Central memory CD8-positive, alpha-beta T cell (primary cell): ENCODE results near the gene EIF4EBP3.

ENCODE experiments used
- ATAC-seq: fragments of 150-1000 bp; cut with Tn5 transposase; replicated peaks from 2 replicates; pipeline ENCODE4 v1.10.0; 2022; ENCODE audit warnings: mild to moderate bottlenecking, moderate FRiP score, moderate number of reproducible peaks; ENCODE audit not compliant: poor library complexity, severe bottlenecking; ENCODE audit errors: extremely low read depth
- DNase-seq, 2 donors: peaks; one replicate each; pipeline ENCODE4 v3.0.0; 2021; ENCODE audit warnings: low spot score in 2 of 2
- H3K27ac Mint-ChIP-seq: one replicate; pipeline ENCODE4 v1.8.0; 2022; ENCODE audit warnings: low read depth, mild to moderate bottlenecking, moderate library complexity, mixed read lengths
- H3K27me3 Mint-ChIP-seq: one replicate; pipeline ENCODE4 v1.8.0; 2022; ENCODE audit warnings: mixed read lengths
- H3K36me3 Mint-ChIP-seq: one replicate; pipeline ENCODE4 v1.8.0; 2022; ENCODE audit warnings: mild to moderate bottlenecking, moderate library complexity, mixed read lengths; ENCODE audit not compliant: insufficient read depth
- H3K4me1 Mint-ChIP-seq: one replicate; pipeline ENCODE4 v1.8.0; 2022; ENCODE audit warnings: mixed read lengths
- H3K4me3 Mint-ChIP-seq: one replicate; pipeline ENCODE4 v1.8.0; 2022; ENCODE audit warnings: mild to moderate bottlenecking, moderate library complexity, mixed read lengths
- H3K9me3 Mint-ChIP-seq: one replicate; pipeline ENCODE4 v1.8.0; 2022; ENCODE audit warnings: mixed read lengths

EIF4EBP3 gene

DNA sequence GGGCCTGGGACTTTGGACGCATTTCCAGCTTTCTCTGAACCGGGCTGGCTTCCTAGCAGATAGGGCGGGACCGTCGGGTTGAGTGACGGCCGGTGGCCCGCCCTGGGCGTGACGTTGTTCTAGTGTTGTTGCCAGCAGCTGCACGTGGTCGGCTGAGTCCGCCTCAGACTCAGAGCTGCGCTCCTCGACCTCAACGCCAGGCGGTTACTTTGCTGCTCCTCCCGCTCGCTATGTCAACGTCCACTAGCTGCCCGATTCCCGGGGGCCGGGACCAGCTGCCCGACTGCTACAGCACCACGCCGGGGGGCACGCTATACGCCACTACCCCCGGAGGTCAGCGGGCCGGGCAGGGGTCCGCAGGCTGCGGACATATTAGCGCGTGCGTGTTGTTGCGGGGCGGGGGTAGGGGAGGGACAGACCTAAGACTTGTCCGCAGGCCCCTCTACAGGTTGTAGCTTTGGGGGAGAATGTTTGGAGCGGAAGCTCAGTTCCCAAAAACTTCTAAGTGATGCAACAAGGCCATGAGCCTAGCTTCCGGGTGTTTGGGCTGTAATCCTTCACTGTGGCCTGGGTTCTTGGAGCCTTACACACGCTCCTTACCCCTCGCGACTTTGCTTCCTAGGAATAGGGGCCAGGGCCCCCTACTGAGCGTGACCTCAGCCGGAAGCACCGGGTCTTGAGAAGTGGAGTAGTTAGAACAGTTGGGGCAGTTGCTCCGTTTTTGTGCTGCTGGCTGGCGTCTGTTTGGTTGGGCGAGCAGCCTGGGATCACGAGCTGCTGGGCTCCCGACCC is at the start of gene EIF4EBP3:
EIF4EBP3 (plus strand) TSS at position 155 of the 792 bp plus-strand sequence; CDS start at position 231, 76 bp downstream.
- H3K4me1 Mint-ChIP-seq = peaks cover 23% of the 10 kb centered on the region
- no peaks in the 10 kb centered on the region for H3K9me3 Mint-ChIP-seq
- H3K36me3 Mint-ChIP-seq = peaks cover 25% of the 10 kb centered on the region
- H3K27me3 Mint-ChIP-seq = no peaks in the 10 kb centered on the region
- H3K27ac Mint-ChIP-seq = peak within 1 kb of the TSS; percentile 93
- peak; percentile 75 to 77 for DNase-seq
- peak; percentile 98 for ATAC-seq
- H3K4me3 Mint-ChIP-seq = peak within 1 kb of the TSS; percentile 66

DNA sequence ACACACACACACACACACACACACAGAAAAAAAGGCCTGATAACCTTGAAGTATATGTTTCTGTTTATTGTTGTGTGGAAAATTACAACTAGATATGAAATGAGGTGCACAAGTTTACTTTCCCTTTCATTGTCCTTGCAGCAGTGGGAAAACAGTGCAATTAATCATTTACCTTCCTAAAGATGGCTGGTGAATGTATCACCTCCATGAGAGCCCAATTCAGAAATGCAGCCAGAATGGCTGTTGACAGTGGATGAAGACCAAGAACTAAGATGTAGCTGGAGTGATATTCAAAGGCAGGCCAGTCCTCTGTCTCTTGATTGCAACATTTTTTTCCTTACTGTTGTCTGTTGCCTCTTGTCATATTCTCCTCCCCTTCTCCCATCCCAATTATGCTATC is 49.6 kb upstream of the EIF4EBP3 start:
- ATAC-seq (no peak), DNase-seq (no peak)
- H3K27me3 Mint-ChIP-seq = no peaks in the 10 kb centered on the region
- peaks cover 22% of the 10 kb centered on the region for H3K36me3 Mint-ChIP-seq
- H3K27ac Mint-ChIP-seq = peak overlapping the region; percentile 32
- no peaks in the 10 kb centered on the region for H3K9me3 Mint-ChIP-seq
- peaks cover 13% of the 10 kb centered on the region for H3K4me1 Mint-ChIP-seq
- no peak overlapping the region for H3K4me3 Mint-ChIP-seq

DNA sequence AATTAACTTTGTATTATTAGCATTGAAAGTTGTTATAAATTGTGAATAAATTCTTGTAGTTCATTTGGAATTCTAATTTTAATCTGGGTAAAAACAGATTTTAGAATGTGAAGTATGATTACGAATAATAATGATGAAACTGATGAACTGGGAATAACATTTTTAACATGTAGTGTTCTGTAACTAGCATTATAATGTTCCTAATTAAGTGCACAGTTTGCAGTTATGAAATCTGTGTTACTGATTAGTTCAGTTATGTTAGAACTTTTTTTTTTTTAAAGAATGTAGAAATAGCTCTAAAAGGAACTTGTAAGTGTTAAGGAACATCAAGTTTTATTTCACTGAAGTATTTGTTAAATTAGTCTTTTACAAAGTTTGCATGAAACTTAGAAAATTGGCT is 48.9 kb upstream of the EIF4EBP3 start:
- peaks cover 13% of the 10 kb centered on the region for H3K4me1 Mint-ChIP-seq
- DNase-seq (no peak), ATAC-seq (no peak)
- H3K36me3 Mint-ChIP-seq = peaks cover 21% of the 10 kb centered on the region
- H3K27me3 Mint-ChIP-seq = no peaks in the 10 kb centered on the region
- peak overlapping the region; percentile 32 for H3K27ac Mint-ChIP-seq
- no peaks in the 10 kb centered on the region for H3K9me3 Mint-ChIP-seq
- no peak overlapping the region for H3K4me3 Mint-ChIP-seq

DNA sequence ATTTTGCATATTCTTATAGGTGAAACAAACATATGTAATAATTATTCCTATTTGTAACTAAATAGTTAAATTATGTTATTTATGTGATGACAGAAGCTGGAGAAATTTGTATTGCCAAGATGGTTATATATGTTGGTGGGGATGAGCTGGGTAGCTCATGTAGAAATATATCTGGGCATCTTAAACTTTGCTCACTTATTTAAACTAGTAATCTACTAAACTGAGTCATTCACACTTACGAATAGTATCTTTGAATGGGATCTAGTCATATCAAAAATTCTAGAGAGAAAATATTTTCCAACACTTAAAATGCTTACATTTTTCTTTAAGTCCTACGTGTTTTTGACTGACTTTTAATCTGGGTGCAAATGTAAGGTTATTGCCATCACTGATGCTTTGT is 44.6 kb upstream of the EIF4EBP3 start:
- Mint-ChIP-seq H3K4me3 (no peak overlapping the region), H3K27ac (no peak overlapping the region), H3K27me3 (no peaks in the 10 kb centered on the region), H3K9me3 (no peaks in the 10 kb centered on the region), H3K4me1 (peaks cover 6% of the 10 kb centered on the region), H3K36me3 (peaks cover 35% of the 10 kb centered on the region)
- no peak for ATAC-seq
- DNase-seq = no peak

DNA sequence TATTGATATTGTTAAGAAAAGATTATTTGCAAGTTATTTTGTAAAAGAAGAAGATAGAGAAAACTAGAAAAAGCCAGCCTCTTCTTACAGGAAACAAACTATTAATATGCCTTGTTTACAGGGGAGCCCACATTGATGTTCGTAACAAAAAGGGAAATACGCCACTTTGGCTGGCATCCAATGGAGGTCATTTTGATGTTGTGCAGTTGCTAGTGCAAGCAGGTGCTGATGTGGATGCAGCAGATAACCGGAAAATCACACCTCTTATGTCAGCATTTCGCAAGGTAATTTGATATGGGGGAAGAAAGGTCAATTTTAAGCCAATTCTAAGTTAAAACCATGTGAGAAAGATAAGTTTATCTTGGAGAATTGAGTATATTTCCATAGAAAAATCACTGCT is 37.6 kb upstream of the EIF4EBP3 start:
- Mint-ChIP-seq H3K9me3 (no peaks in the 10 kb centered on the region), H3K27me3 (no peaks in the 10 kb centered on the region), H3K4me1 (no peaks in the 10 kb centered on the region), H3K4me3 (no peak overlapping the region), H3K27ac (no peak overlapping the region), H3K36me3 (peaks cover 71% of the 10 kb centered on the region)
- DNase-seq (no peak), ATAC-seq (no peak)

DNA sequence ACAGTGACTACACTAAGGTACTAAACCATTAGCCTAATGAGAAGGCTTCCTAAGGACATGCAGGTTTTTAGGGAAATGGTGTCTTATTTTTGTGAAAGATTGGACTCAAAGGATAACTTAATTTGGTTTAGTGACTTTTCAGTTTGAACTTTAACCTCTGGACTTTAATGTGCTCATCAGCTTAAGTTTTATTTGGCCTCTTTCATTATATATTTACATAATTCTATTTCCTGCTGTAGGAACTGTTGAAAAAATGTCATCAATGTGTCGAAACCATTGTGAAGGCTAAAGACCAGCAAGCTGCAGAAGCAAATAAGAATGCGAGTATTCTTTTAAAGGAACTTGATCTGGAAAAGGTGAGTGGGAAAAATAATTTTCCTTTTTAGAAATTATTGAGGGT is 34.3 kb upstream of the EIF4EBP3 start:
- no peak overlapping the region for H3K27ac Mint-ChIP-seq
- ATAC-seq = no peak
- H3K4me1 Mint-ChIP-seq = no peaks in the 10 kb centered on the region
- DNase-seq = no peak
- H3K27me3 Mint-ChIP-seq = no peaks in the 10 kb centered on the region
- H3K4me3 Mint-ChIP-seq = no peak overlapping the region
- H3K9me3 Mint-ChIP-seq = no peaks in the 10 kb centered on the region
- H3K36me3 Mint-ChIP-seq = peaks cover 55% of the 10 kb centered on the region

DNA sequence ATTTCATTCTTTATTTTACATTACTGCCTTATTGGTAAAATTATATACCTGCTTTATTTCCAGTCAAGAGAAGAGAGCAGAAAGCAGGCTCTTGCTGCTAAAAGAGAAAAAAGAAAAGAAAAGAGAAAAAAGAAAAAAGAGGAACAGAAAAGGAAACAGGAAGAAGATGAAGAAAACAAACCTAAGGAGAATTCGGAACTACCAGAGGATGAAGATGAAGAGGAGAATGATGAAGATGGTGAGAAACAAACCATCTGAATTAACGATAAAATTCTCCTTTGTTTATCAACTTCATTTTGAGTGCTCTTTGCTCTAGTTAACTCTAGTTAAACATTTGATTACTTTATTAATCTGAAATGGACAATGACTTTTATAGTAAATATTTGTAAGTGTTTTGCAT is 23.5 kb upstream of the EIF4EBP3 start:
- no peak for ATAC-seq
- no peaks in the 10 kb centered on the region for H3K27me3 Mint-ChIP-seq
- no peak for DNase-seq
- H3K9me3 Mint-ChIP-seq = no peaks in the 10 kb centered on the region
- no peak overlapping the region for H3K4me3 Mint-ChIP-seq
- peaks cover 6% of the 10 kb centered on the region for H3K4me1 Mint-ChIP-seq
- H3K36me3 Mint-ChIP-seq = peaks cover 51% of the 10 kb centered on the region
- no peak overlapping the region for H3K27ac Mint-ChIP-seq

DNA sequence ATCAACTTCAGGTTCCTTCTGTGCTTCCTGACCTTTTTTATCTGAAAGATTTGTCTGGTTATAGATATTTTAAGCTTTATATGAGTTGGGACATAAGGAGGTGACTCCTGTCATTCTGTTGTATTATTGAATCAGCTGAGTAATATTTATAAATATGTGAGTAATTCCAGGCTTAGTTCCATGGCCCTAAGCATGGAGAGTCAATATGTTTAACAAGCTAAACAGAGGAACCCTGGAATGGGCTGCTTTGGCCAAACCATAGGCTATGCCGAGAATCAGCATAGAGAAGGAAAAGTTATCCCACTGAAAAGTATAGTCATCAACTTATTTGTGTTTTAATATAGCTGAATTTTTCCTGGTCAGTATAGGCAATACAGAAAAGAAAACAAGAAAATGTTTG is 7.2 kb upstream of the EIF4EBP3 start:
- Mint-ChIP-seq H3K36me3 (peaks cover 26% of the 10 kb centered on the region), H3K27ac (no peak overlapping the region), H3K4me1 (no peaks in the 10 kb centered on the region), H3K4me3 (no peak overlapping the region), H3K27me3 (no peaks in the 10 kb centered on the region), H3K9me3 (no peaks in the 10 kb centered on the region)
- ATAC-seq (no peak), DNase-seq (no peak)

DNA sequence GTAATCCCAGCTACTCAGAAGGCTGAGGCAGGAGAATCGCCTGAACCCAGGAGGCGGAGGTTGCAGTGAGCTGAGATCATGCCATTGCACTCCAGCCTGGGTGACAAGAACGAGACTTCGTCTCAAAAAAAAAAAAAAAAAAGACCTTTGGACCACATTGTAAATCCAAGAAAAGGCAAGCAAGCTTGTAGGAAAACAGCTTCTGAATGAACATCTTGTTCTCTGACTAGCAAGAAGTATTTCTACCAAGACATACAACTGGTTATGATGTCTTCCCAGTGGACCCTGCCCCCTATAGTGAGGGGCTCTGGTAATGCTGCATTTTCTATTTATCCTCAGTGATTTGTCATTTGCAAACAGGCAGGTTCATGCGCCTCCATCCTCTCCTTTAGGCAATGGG is 4.5 kb upstream of the EIF4EBP3 start:
- H3K4me1 Mint-ChIP-seq = peaks cover 3% of the 10 kb centered on the region
- no peak for ATAC-seq
- no peaks in the 10 kb centered on the region for H3K9me3 Mint-ChIP-seq
- peaks cover 32% of the 10 kb centered on the region for H3K36me3 Mint-ChIP-seq
- no peak overlapping the region for H3K4me3 Mint-ChIP-seq
- no peak for DNase-seq
- no peaks in the 10 kb centered on the region for H3K27me3 Mint-ChIP-seq
- no peak overlapping the region for H3K27ac Mint-ChIP-seq

DNA sequence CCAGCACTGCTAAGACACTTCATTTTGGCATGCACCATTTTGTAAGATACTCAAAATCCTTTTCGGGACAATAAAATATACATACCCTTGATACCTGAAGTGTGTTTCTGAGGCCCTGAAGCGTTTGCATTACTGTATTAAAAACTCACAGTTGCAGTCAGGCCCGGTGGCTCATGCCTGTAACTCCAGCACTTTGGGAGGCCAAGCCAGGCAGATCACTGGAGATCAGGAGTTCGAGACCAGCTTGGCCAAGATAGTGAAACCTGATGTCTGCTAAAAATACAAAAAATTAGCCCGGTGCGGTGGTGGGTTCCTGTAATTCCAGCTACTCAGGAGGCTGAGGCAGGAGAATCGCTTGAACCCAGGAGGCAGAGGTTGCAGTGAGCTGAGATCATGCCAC is 2.5 kb upstream of the EIF4EBP3 start:
- Mint-ChIP-seq H3K4me3 (no peak overlapping the region), H3K27ac (no peak overlapping the region), H3K36me3 (peaks cover 28% of the 10 kb centered on the region), H3K4me1 (peaks cover 22% of the 10 kb centered on the region), H3K27me3 (no peaks in the 10 kb centered on the region), H3K9me3 (no peaks in the 10 kb centered on the region)
- DNase-seq = no peak
- ATAC-seq = no peak

DNA sequence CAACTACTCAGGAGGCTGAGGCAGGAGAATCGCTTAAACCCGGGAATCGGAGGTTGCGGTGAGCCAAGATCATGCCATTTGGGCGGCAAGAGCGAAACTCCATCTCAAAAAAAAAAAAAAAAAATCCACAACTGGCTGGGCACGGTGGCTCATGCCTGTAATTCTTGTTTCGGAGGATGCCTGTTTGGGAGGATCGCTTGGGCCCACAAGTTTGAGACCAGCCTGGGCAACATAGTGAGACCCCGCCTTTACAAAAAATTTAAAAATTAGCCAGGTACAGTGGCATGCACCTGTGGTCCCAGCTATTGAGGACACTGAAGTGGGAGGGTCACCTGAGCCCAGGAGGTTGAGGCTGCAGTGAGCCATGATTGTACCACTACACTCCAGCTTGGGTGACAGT is 1.9 kb upstream of the EIF4EBP3 start:
- H3K27ac Mint-ChIP-seq = no peak overlapping the region

DNA sequence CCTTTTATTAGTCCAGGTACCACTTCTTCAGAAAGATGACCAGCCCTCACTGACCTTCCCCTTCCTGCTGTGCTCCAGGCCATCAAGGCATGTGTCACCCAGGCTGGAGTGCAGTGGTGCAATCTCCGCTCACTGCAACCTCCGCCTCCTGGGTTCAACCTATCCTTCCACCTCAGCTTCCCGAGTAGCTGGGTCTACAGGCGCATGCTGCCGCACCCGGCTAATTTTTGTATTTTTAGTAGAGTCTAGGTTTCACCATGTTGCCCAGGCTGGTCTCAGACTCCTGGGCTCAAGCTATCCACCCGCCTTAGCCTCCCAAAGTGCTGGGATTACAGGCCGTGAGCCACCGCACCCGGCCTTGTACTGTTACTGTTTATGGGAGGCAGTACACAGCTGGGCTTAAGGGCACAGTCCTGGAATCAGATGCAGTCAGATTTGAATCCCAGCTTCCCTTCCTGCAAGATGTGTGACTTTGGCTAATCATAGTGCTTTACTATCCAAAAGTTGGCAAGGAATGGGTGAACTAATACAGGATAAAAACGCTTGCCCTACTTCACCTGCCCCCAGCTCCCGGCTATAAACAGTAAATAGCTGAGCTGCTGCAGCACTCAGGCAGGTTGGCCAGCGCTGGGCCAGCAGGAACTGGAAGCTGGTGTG is 483 bp upstream of the EIF4EBP3 start:
- DNase-seq = no peak
- Mint-ChIP-seq H3K36me3 (peaks cover 26% of the 10 kb centered on the region), H3K9me3 (no peaks in the 10 kb centered on the region), H3K4me1 (peaks cover 23% of the 10 kb centered on the region), H3K27me3 (no peaks in the 10 kb centered on the region), H3K27ac (peak overlapping the region; percentile 93), H3K4me3 (peak overlapping the region; percentile 66)
- ATAC-seq = no peak

More for the DNA sequence above, 1.9 kb upstream of the EIF4EBP3 start:
- H3K36me3 Mint-ChIP-seq = peaks cover 28% of the 10 kb centered on the region
- peaks cover 23% of the 10 kb centered on the region for H3K4me1 Mint-ChIP-seq
- ATAC-seq (no peak), DNase-seq (no peak)
- no peaks in the 10 kb centered on the region for H3K27me3 Mint-ChIP-seq
- no peak overlapping the region for H3K4me3 Mint-ChIP-seq
- no peaks in the 10 kb centered on the region for H3K9me3 Mint-ChIP-seq

DNA sequence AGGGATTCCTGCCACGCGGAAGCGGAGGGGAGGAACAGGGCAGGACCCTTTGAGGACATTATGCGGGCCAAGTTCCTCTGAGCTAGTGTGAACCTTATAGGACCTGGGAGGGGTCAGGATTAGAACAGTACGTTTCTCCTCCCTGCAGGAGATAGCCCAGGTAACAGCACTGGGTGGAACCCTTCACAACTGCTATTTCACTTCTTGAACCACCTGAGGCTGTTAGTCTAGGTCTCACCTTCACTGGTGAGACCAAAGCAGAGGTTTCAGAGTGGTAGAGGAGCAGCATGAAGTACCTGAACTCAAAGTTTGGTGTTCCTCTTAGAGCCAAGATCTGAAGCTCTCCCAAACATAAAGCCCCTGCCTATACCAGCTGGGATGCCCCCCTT is 832 bp downstream of the EIF4EBP3 start:
- Mint-ChIP-seq H3K4me1 (peaks cover 28% of the 10 kb centered on the region), H3K36me3 (peaks cover 27% of the 10 kb centered on the region), H3K27ac (peak overlapping the region; percentile 93), H3K27me3 (no peaks in the 10 kb centered on the region), H3K9me3 (no peaks in the 10 kb centered on the region), H3K4me3 (peak overlapping the region; percentile 66)
- ATAC-seq (no peak), DNase-seq (no peak)
